Kidney (tissue), 14 donors: ENCODE data around the gene CT47C1. TPM values are rescaled to one million over a fixed set of nuclear protein-coding genes. Genes with fewer than 3 reads are reported as not detected.

Experiments used
- DNase-seq, 5 donors: peaks; one replicate each; pipeline ENCODE4 v3.0.0-alpha.2; 2013 to 2020
- FAIRE-seq: peaks from 2 replicates; lab custom pipeline; 2012; peaks lifted over from hg19 to GRCh38; lab: Jason Lieb, UNC
- H3K27ac ChIP-seq, 2 donors: one replicate each; pipeline ENCODE4 v1.7.0; 2013; ENCODE audit warnings: low read depth in 2 of 2, low read length in 2 of 2, inconsistent platforms in 1 of 2
- H3K27me3 ChIP-seq: one replicate; pipeline ENCODE4 v1.7.1; 2013; ENCODE audit warnings: low read length, inconsistent platforms; ENCODE audit not compliant: control insufficient read depth, insufficient read depth
- H3K36me3 ChIP-seq, 3 donors: one replicate each; pipeline versions ENCODE4 v1.7.0 to v1.7.1; 2013; ENCODE audit warnings: low read length in 3 of 3, control low read depth in 1 of 3, inconsistent platforms in 1 of 3; ENCODE audit not compliant: insufficient read depth in 3 of 3, control insufficient read depth in 2 of 3
- H3K4me1 ChIP-seq, 3 donors: one replicate each; pipeline versions ENCODE4 v1.7.0 to v1.7.1; 2013; ENCODE audit warnings: low read length in 3 of 3, inconsistent platforms in 1 of 3, low read depth in 1 of 3; ENCODE audit not compliant: control insufficient read depth in 2 of 3, insufficient read depth in 2 of 3
- H3K4me3 ChIP-seq, 3 donors: one replicate each; pipeline versions ENCODE4 v1.7.0 to v1.8.1; 2013; ENCODE audit warnings: low read length in 3 of 3, control low read depth in 1 of 3, inconsistent platforms in 1 of 3
- H3K9ac ChIP-seq, 3 donors: one replicate each; pipeline versions ENCODE4 v1.7.0 to v1.7.1; 2013; ENCODE audit warnings: low read length in 3 of 3, control low read depth in 1 of 3, inconsistent platforms in 1 of 3
- H3K9me3 ChIP-seq, 3 donors: one replicate each; pipeline versions ENCODE4 v1.7.0 to v1.7.1; 2013; ENCODE audit warnings: low read length in 3 of 3, control low read depth in 1 of 3, inconsistent platforms in 1 of 3; ENCODE audit not compliant: control insufficient read depth in 2 of 3, insufficient read depth in 1 of 3
- intact Hi-C: fragments of 100-400 bp; cut with DNase I; formaldehyde crosslinking; loops from one replicate; pipeline ENCODE4 v1.11.1; 2022
- polyA plus RNA-seq: library from polyadenylated mRNA; stranded (reverse); fragments of 350-450 nt; fragmentation: Illumina TruSeq; extraction: RNeasy Lipid Tissue Mini Kit (QIAGEN cat#74804); gene quantifications from one replicate; pipeline ENCODE4 v1.2.3, GENCODE V29; 2014; ENCODE audit warnings: low read depth, low replicate concordance; ENCODE audit not compliant: insufficient read depth
- total RNA-seq: library from RNA; stranded (reverse); fragmentation: NEBNext Ultra II Directional; extraction: Animal tissue kit (Norgen Biotek cat#: 25700); gene quantifications from one replicate; pipeline ENCODE4 v1.2.1, GENCODE V29; 2021
- TF ChIP-seq, protein P1 (sequence below): IDR thresholded peaks from 3 replicates; pipeline ENCODE4 v1.5.1; 2012; ENCODE audit warnings: mild to moderate bottlenecking, moderate library complexity, borderline replicate concordance; ENCODE audit not compliant: insufficient read depth; ENCODE audit errors: extremely low read depth
- donor health status: control.
- donor health status: control.
- donor health status: control.
- donor health status: control.
- donor health status: control.
- donor health status: DM: yes; HTN: yes; CAD: no.
- donor health status: Normal renal cell carcinoma (clear cell type).

The CT47C1 gene
- total and polyA plus RNA-seq, 2 donors from 2014 or later = not detected

DNA sequence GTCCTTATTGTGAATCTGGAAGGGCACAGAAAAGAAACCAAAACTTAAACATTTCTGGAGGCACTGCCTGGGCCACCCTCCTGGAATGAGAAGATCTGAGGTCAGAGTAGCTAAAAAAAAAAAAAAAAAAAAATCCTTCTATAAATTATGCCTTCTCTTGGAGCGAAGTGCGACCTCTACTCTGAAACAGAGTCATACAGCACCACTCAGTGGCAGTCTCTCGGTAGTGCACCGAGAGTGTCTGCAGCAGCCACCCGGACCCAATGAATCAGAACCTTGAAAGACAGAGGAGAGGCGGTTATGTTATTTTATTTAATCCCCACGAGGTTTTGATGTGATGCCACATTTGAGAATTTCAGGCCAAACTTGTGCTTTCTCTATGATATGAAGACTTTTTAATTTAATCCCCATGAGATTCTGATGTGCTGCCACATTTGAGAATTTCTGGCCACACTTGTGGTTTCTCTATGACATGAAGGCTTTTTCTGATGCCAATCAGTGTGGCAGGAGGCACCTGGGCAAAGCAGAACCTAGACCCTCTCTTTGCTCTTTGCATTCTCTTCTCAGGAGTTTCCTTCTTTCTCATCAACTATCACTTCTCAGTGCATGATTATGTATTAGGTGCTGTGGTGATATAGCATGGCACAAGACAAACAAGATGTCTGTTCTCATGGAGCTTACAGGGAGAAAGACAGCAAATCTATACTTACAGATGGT, 5.6 kb upstream of the CT47C1 start:
- intact Hi-C loops = loop anchor here (5.0 kb wide), 1 partner anchor 220 kb away; no protein-coding TSS in a partner anchor
- Histone ChIP-seq H3K27ac (no peak overlapping the region), H3K9me3 (no peaks in the 10 kb centered on the region), H3K27me3 (no peaks in the 10 kb centered on the region), H3K36me3 (no peaks in the 10 kb centered on the region), H3K4me3 (no peak overlapping the region), H3K4me1 (no peaks in the 10 kb centered on the region), H3K9ac (no peak overlapping the region)
- peak in 4 of 5 donors; percentile 41 to 73 (median 52) for DNase-seq
- TF ChIP-seq, protein P1, sequence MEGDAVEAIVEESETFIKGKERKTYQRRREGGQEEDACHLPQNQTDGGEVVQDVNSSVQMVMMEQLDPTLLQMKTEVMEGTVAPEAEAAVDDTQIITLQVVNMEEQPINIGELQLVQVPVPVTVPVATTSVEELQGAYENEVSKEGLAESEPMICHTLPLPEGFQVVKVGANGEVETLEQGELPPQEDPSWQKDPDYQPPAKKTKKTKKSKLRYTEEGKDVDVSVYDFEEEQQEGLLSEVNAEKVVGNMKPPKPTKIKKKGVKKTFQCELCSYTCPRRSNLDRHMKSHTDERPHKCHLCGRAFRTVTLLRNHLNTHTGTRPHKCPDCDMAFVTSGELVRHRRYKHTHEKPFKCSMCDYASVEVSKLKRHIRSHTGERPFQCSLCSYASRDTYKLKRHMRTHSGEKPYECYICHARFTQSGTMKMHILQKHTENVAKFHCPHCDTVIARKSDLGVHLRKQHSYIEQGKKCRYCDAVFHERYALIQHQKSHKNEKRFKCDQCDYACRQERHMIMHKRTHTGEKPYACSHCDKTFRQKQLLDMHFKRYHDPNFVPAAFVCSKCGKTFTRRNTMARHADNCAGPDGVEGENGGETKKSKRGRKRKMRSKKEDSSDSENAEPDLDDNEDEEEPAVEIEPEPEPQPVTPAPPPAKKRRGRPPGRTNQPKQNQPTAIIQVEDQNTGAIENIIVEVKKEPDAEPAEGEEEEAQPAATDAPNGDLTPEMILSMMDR = peak; percentile 74
- FAIRE-seq = peak; percentile 96

DNA sequence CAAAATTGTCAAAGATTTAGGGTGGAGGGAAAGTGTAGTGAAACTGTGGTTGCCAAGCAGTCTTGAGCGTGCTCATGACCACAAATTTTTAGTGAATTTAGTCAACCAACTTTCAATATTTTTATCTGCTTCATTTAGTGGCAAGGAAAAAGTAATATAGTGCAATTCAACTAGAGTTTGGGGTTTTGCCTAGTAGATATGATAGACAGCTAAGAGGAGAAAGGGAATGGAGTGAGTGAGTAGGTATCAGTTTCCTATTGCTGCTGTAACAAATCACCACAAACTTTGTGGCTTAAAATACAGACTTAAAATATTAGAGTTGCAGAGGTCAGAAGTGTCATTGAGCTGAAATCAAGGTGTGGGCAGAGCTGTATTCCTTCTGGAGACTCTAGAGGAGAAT, 3.7 kb upstream of the CT47C1 start:
- intact Hi-C loops = loop anchor here (5.0 kb wide), 1 partner anchor 222 kb away; no protein-coding TSS in a partner anchor
- DNase-seq (no peak), FAIRE-seq (no peak)
- TF ChIP-seq, protein P1 = no peak
- H3K27me3 ChIP-seq = no peaks in the 10 kb centered on the region
- H3K27ac ChIP-seq = no peak overlapping the region
- no peak overlapping the region for H3K4me3 ChIP-seq
- H3K9me3 ChIP-seq = no peaks in the 10 kb centered on the region
- no peaks in the 10 kb centered on the region for H3K4me1 ChIP-seq
- H3K9ac ChIP-seq = no peak overlapping the region
- H3K36me3 ChIP-seq = no peaks in the 10 kb centered on the region

DNA sequence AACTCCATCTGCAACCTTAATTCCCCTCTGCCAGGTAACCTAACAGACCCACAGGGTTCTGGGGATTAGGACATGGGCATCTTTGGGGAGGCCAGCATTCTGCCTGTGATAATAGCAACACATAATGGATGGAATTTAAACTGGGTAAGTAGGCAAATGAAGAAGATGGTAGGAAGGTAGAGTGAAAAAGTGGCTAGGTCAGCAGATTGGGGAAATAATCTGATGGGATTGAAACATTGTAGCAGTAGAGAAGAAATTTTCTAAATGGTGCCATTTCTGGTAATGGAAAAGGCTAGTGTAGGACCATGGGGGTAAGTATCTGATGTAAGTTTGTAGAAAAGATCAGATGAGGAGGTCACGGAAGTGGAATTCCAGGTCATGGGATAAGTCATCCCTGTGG, 3.0 kb upstream of the CT47C1 start:
- intact Hi-C loops = loop anchor here (5.0 kb wide), 1 partner anchor 222 kb away; no protein-coding TSS in a partner anchor
- H3K9me3 ChIP-seq = no peaks in the 10 kb centered on the region
- DNase-seq (no peak), FAIRE-seq (no peak)
- no peaks in the 10 kb centered on the region for H3K4me1 ChIP-seq
- TF ChIP-seq, protein P1 = no peak
- no peak overlapping the region for H3K9ac ChIP-seq
- no peak overlapping the region for H3K27ac ChIP-seq
- no peaks in the 10 kb centered on the region for H3K27me3 ChIP-seq
- no peak overlapping the region for H3K4me3 ChIP-seq
- H3K36me3 ChIP-seq = no peaks in the 10 kb centered on the region
